ENCODE data around the gene TBPL1. TPM values are rescaled to one million over a fixed set of nuclear protein-coding genes. Genes with fewer than 3 reads are reported as not detected.

TBPL1 gene
- total and polyA plus RNA-seq, 2 of the 13 experiments (the other 11 are each of a cell fraction or from before 2014, with no cell fraction given) = 25.3 to 39.3 TPM

- TF ChIP-seq ARID5B (CRISPR knock-in tag; IDR thresholded peaks at IDR 0.05) = peak; percentile 43; the same call in 1 of the 2 replicates
- TF ChIP-seq SETDB1 (CRISPR knock-in tag; IDR thresholded peaks at IDR 0.05; ENCODE audit: borderline replicate concordance) = no peak
- TF ChIP-seq FUBP1 (CRISPR knock-in tag; IDR thresholded peaks at IDR 0.05; ENCODE audit: borderline replicate concordance) = peak; percentile 52; the same call in 1 of the 2 replicates
- no peak for TF ChIP-seq ZNF691 (CRISPR knock-in tag; IDR thresholded peaks at IDR 0.05; ENCODE audit: borderline replicate concordance, low read depth)
- peak; percentile 88 for TF ChIP-seq RBFOX2 (IDR thresholded peaks at IDR 0.05; ENCODE audit: low read depth, low read length)
- no peak for TF ChIP-seq ATF1 (CRISPR knock-in tag; IDR thresholded peaks at IDR 0.05)
- no peak for TF ChIP-seq CEBPB (IDR thresholded peaks at IDR 0.05; ENCODE audit: borderline replicate concordance, low read depth, low read length)
- no peak for TF ChIP-seq PHF21A (CRISPR knock-in tag; IDR thresholded peaks at IDR 0.05)
- peak; percentile 50; the same call in 1 of the 2 replicates for TF ChIP-seq SATB2 (CRISPR knock-in tag; IDR thresholded peaks at IDR 0.05)
- TF ChIP-seq ZNF530 (CRISPR knock-in tag; IDR thresholded peaks at IDR 0.05; ENCODE audit: low read depth) = no peak
- 0 out of 2 replicates have a peak, but pooled peaks have one; percentile 7 for TF ChIP-seq HOXD1 (CRISPR knock-in tag; IDR thresholded peaks at IDR 0.05)
- TF ChIP-seq ZNF205 (CRISPR knock-in tag; IDR thresholded peaks at IDR 0.05) = no peak
- TF ChIP-seq IKZF1 (IDR thresholded peaks at IDR 0.05) = no peak
- TF ChIP-seq CHD2 (IDR thresholded peaks at IDR 0.05; ENCODE audit: low read depth, low read length) = no peak
- no peak for TF ChIP-seq ZNF367 (CRISPR knock-in tag; IDR thresholded peaks at IDR 0.05; ENCODE audit: borderline replicate concordance)
- TF ChIP-seq ZNF619 (CRISPR knock-in tag; IDR thresholded peaks at IDR 0.05) = peak; percentile 91
- TF ChIP-seq NFE2L2 (IDR thresholded peaks at IDR 0.05; ENCODE audit: low read length) = no peak
- no peak; the same call in 1 of the 2 replicates for TF ChIP-seq SMYD3 (CRISPR knock-in tag; IDR thresholded peaks at IDR 0.05)
- TF ChIP-seq ZNF740 (CRISPR knock-in tag; IDR thresholded peaks at IDR 0.05) = no peak
- no peak for TF ChIP-seq CSRNP2 (CRISPR knock-in tag; conservative IDR thresholded peaks at IDR 0.05; ENCODE audit: low read depth)
- no peak for TF ChIP-seq STAT5B (CRISPR knock-in tag; IDR thresholded peaks at IDR 0.05)
- TF ChIP-seq MIXL1 (CRISPR knock-in tag; IDR thresholded peaks at IDR 0.05) = no peak
Observed at GRCh38 chr6:133951881-133952814, 876 bp upstream of the TBPL1 start (continued).
